ENCODE measurements around the gene PRSS48.
"Not testable (repeated sequence)": the region's sequence is repeated elsewhere in the genome, so short reads cannot be mapped to it uniquely, and the experiment has no call there.

Gene PRSS48, protein sequence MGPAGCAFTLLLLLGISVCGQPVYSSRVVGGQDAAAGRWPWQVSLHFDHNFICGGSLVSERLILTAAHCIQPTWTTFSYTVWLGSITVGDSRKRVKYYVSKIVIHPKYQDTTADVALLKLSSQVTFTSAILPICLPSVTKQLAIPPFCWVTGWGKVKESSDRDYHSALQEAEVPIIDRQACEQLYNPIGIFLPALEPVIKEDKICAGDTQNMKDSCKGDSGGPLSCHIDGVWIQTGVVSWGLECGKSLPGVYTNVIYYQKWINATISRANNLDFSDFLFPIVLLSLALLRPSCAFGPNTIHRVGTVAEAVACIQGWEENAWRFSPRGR

DNA sequence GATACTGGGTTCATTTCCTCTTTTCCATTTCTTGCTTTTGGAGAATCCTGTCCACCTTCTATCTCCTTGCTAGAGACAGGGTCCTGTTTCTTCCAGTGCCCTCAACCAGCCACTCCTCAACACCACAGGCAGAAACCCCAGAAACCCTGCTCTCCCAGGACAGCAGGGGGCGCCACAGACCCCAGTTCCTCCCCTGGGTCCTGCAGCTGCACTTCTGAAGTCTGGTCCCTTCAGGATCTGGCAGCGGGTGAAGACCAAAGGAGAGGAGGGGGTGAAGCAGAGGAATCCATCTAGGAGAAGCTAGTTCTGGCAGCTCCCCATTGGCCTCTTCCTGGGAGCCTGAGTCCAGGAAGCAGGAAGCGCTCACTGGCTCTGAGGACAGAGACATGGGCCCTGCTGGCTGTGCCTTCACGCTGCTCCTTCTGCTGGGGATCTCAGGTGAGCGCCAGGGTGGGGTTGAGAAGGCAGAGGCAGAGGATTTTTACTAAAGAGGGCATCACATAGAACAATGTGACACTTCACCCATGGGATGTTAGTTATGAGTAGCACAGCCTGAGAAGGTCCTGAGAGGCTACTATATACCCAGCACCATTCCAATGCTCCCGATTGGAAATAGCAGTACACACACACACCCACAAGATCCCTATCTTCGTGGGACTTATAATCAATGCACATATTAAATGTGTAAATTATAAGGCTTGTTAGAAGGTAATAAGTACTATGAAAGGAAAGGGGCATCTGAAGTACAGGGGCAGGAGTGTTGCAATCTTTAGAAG, at the start of gene PRSS48:
Gene PRSS48 (plus strand): TSS at position 375 of the 776 bp plus-strand sequence. CDS start 12 bp downstream, at position 387.
- Histone ChIP-seq H3K36me3 (ENCODE audit: control insufficient read depth, insufficient read depth, low read length) (no peaks in the 10 kb centered on the region), H3K4me1 (ENCODE audit: control insufficient read depth, insufficient read depth, low read length) (no peaks in the 10 kb centered on the region), H3K9ac (ENCODE audit: low read length) (no peak within 1 kb of the TSS), H3K4me3 (ENCODE audit: low read length) (no peak within 1 kb of the TSS), H3K27ac (ENCODE audit: low read depth, low read length) (no peak within 1 kb of the TSS), H3K27me3 (ENCODE audit: control insufficient read depth, insufficient read depth, low read length) (no peaks in the 10 kb centered on the region)

DNA sequence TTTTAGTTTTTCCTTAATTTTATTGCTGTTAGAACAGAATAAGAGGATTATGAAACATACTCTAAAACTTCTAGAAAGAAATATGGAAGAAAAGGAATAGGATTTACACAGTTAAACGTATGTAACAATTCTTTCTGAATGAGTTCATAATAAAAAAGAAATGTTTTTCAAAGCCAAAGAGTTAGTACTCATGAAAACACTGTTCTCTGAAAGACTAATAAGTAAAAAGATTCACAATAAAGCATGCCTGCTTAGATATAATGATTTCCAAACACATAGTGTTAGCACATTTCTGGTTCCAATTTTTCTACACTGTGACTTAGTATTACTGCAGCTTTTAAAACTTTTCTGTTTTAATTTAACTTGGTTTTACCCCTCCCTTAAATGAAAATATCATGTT, 49.8 kb upstream of the PRSS48 start:
- Histone ChIP-seq H3K9ac (ENCODE audit: low read length) (no peak overlapping the region), H3K27me3 (ENCODE audit: control insufficient read depth, insufficient read depth, low read length) (no peaks in the 10 kb centered on the region), H3K36me3 (ENCODE audit: control insufficient read depth, insufficient read depth, low read length) (no peaks in the 10 kb centered on the region), H3K4me1 (ENCODE audit: control insufficient read depth, insufficient read depth, low read length) (peaks cover 13% of the 10 kb centered on the region), H3K27ac (ENCODE audit: low read depth, low read length) (peak overlapping the region; percentile 73), H3K4me3 (ENCODE audit: low read length) (peak overlapping the region; percentile 19)

DNA sequence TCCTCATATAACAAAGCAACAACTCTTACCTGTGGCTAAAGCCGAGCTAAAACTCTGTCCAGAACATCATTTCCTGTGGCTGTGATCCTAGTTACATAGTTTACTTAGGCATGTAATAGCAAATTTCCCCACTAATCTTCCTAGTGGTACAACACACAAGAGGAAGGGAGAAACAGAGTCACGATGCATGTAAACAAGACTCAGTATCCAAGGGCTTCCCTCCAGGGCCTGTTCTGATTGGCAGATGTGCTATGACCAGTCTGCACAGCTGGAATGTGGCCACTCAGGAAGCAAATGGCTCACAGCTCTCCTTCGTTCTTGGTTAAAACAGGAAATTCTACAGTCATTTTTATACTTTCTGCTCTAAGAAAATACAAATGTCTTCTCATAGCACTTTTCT, 49.2 kb upstream of the PRSS48 start:
- Histone ChIP-seq H3K27me3 (ENCODE audit: control insufficient read depth, insufficient read depth, low read length) (no peaks in the 10 kb centered on the region), H3K4me1 (ENCODE audit: control insufficient read depth, insufficient read depth, low read length) (peaks cover 13% of the 10 kb centered on the region), H3K27ac (ENCODE audit: low read depth, low read length) (peak overlapping the region; percentile 73), H3K4me3 (ENCODE audit: low read length) (peak overlapping the region; percentile 48), H3K36me3 (ENCODE audit: control insufficient read depth, insufficient read depth, low read length) (no peaks in the 10 kb centered on the region), H3K9ac (ENCODE audit: low read length) (no peak overlapping the region)

DNA sequence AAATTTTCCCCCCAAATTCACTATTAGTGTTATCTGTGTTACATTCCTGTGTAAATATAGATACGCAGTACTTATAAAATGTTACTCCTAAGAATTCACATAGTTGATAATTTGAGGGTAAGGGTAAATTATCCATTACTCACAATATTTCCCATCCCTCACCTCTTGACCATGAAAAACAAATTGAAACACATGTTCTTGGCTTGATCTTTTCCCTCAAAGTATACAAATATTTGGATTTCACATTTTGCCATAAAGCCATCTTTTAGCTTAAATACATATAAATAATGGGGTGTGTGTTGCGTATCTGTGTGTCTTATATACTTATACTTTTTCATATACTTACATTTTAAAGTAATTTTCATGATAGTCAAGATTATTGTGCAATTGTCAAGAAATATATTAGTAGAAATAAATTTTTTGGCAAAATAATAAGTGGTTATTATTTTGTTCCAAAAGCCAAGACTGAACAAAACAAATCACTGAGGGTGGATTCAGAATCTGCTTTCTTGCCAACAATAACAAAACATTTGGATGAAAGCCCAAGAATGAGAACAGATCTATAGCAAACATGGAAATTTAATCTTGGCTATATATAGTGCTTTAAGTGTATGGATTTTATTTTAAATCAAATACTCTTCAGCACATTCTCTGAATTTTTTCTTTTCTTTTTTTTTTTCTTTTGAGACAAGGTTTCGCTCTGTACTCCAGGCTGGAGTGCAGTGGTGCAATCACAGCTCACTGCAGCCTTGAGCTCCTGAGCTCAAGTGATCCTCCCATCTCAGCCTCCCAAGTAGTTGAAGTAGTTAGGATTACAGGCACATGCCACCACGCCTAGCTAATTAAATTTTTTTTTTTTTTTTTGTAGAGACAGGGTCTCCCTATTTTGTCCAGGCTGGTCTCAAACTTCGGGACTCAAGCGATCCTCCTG, 48.5 kb upstream of the PRSS48 start:
- Histone ChIP-seq H3K27ac (ENCODE audit: low read depth, low read length) (no peak overlapping the region), H3K4me1 (ENCODE audit: control insufficient read depth, insufficient read depth, low read length) (peaks cover 13% of the 10 kb centered on the region), H3K9ac (ENCODE audit: low read length) (no peak overlapping the region), H3K27me3 (ENCODE audit: control insufficient read depth, insufficient read depth, low read length) (no peaks in the 10 kb centered on the region), H3K4me3 (ENCODE audit: low read length) (no peak overlapping the region), H3K36me3 (ENCODE audit: control insufficient read depth, insufficient read depth, low read length) (no peaks in the 10 kb centered on the region)

DNA sequence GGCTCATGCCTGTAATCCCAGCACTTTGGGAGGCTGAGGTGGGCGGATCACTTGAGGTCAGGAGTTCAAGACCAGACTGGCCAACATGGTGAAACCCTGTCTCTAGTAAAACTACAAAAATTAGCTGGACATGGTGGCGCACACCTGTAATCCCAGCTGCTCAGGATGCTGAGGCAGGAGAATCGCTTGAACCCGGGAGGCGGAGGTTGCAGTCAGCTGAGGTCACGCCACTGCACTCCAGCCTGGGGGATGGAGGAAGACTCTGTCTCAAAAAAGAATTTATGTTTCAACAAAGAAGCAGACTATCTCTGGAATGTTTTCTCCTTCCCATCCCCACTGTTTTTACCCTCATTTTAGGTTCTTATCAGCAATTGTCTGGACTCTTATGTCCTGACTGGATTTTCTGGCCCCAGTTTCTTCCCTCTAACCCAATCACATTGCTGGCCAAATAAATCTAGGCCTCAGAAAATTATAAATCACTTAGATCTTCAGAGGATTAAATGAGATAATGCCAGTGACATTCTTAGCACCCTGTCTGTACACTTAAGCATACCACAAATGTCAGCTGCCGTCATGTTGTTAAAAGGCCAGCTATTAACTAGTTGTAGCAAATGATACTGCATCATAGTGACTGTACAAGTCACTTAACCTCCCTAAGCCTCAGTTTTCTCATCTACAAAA, 44.9 kb upstream of the PRSS48 start:
- no peak overlapping the region for H3K4me3 ChIP-seq (ENCODE audit: low read length)
- H3K9ac ChIP-seq (ENCODE audit: low read length) = no peak overlapping the region
- no peak overlapping the region for H3K27ac ChIP-seq (ENCODE audit: low read depth, low read length)
- H3K27me3 ChIP-seq (ENCODE audit: control insufficient read depth, insufficient read depth, low read length) = no peaks in the 10 kb centered on the region
- no peaks in the 10 kb centered on the region for H3K36me3 ChIP-seq (ENCODE audit: control insufficient read depth, insufficient read depth, low read length)
- peaks cover 4% of the 10 kb centered on the region for H3K4me1 ChIP-seq (ENCODE audit: control insufficient read depth, insufficient read depth, low read length)

DNA sequence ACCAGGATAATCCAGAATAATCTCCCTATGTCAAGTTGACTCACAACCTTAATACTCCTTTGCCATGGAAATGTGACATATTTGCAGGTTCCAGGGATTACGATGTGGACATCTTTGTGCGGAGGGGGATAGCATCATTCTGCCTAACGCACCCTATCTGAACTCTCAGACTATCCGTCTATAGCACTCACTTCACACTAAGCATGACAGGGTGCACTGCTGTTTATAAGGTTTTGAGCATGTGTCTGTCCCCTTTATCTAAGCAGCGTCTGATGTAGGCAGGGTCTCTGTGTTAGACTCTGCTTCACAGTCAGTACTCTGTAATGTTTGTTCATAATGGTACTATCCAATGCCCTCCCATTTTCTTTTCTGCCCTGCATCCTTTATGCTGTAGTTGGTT, 43.4 kb upstream of the PRSS48 start:
- Histone ChIP-seq H3K9ac (ENCODE audit: low read length) (no peak overlapping the region), H3K27me3 (ENCODE audit: control insufficient read depth, insufficient read depth, low read length) (no peaks in the 10 kb centered on the region), H3K36me3 (ENCODE audit: control insufficient read depth, insufficient read depth, low read length) (no peaks in the 10 kb centered on the region), H3K27ac (ENCODE audit: low read depth, low read length) (no peak overlapping the region), H3K4me3 (ENCODE audit: low read length) (no peak overlapping the region), H3K4me1 (ENCODE audit: control insufficient read depth, insufficient read depth, low read length) (no peaks in the 10 kb centered on the region)

DNA sequence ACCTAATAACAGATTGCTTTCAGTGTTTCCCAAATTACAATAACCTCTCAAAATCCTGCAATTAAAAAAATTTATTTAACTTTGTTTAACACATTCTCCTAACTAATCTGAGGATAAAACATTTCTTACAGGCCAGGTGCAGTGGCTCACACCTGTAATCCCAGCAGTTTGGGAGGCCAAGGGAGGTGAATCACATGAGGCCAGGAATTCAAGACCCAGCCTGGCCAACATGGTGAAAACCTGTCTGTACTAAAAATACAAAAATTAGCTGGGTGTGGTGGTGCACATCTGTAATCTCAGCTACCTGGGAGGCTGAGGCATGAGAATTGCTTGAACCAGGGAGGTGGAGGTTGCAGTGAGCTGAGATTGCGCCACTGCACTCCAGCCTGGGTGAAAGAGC, 41.6 kb upstream of the PRSS48 start:
- not testable (repeated sequence) for H3K36me3 ChIP-seq (ENCODE audit: control insufficient read depth, insufficient read depth, low read length); H3K9ac ChIP-seq (ENCODE audit: low read length); H3K4me3 ChIP-seq (ENCODE audit: low read length); H3K27me3 ChIP-seq (ENCODE audit: control insufficient read depth, insufficient read depth, low read length); H3K4me1 ChIP-seq (ENCODE audit: control insufficient read depth, insufficient read depth, low read length); H3K27ac ChIP-seq (ENCODE audit: low read depth, low read length)

DNA sequence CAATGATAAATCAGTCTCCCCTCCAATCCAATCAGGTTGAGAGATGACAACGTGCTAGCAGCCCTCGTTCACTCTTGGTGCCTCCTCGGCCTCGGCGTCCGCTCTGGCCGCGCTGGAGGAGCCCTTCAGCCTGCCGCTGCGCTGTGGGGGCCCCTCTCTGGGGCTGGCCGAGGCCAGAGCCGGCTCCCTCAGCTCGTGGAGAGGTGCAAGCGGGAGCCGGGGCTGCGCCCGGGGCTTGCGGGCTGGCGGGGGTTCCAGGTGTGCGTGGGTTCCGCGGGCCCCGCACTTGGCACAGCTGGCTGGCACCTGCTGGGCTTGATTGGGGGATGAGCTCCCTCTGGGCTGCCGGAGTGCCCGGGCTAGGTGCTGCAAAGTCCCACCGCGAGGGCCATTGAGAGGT, 40.9 kb upstream of the PRSS48 start:
- Histone ChIP-seq H3K4me3 (ENCODE audit: low read length) (no peak overlapping the region), H3K27me3 (ENCODE audit: control insufficient read depth, insufficient read depth, low read length) (no peaks in the 10 kb centered on the region), H3K27ac (ENCODE audit: low read depth, low read length) (no peak overlapping the region), H3K9ac (ENCODE audit: low read length) (no peak overlapping the region), H3K36me3 (ENCODE audit: control insufficient read depth, insufficient read depth, low read length) (no peaks in the 10 kb centered on the region), H3K4me1 (ENCODE audit: control insufficient read depth, insufficient read depth, low read length) (no peaks in the 10 kb centered on the region)

DNA sequence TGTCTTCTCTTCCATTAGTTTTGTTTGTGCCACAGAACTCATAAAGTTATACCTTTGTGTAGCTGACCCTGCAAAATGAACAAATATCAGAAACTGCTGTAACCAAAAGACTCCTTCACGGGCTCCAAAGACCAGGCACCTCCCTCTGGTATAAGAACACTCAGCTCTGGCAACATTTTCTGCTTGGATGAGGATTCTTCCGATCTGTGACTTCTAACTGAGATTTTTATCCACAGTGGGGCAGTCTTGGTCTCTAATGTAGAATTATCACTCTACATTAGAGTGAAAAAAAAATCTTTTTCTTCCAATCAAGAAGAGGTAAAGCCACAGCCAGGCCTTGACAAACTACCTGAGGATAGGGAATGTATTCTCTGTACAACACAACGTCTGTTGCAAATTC, 38.5 kb upstream of the PRSS48 start:
- H3K27me3 ChIP-seq (ENCODE audit: control insufficient read depth, insufficient read depth, low read length) = no peaks in the 10 kb centered on the region
- H3K4me3 ChIP-seq (ENCODE audit: low read length) = no peak overlapping the region
- no peaks in the 10 kb centered on the region for H3K4me1 ChIP-seq (ENCODE audit: control insufficient read depth, insufficient read depth, low read length)
- H3K36me3 ChIP-seq (ENCODE audit: control insufficient read depth, insufficient read depth, low read length) = no peaks in the 10 kb centered on the region
- H3K27ac ChIP-seq (ENCODE audit: low read depth, low read length) = no peak overlapping the region
- H3K9ac ChIP-seq (ENCODE audit: low read length) = no peak overlapping the region

DNA sequence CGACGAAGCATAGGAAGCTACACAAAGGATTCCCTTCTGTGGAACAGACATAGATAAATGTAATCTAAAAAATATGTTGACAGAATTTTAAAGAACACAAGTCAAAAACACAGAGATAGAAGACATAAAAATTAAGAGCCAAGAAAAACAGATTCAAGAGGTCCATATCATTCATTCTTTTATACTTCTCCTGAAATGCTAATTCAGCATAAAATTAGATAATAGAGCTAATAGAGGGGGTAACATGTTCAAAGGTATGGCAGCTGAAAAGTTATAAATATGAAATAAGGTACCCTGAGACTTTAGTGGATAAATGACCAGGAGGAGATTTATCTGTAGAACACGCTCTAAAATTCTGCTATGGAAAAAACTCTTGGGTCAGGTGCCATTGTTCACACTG, 37.4 kb upstream of the PRSS48 start:
- no peaks in the 10 kb centered on the region for H3K27me3 ChIP-seq (ENCODE audit: control insufficient read depth, insufficient read depth, low read length)
- H3K4me1 ChIP-seq (ENCODE audit: control insufficient read depth, insufficient read depth, low read length) = no peaks in the 10 kb centered on the region
- no peaks in the 10 kb centered on the region for H3K36me3 ChIP-seq (ENCODE audit: control insufficient read depth, insufficient read depth, low read length)
- no peak overlapping the region for H3K27ac ChIP-seq (ENCODE audit: low read depth, low read length)
- no peak overlapping the region for H3K9ac ChIP-seq (ENCODE audit: low read length)
- H3K4me3 ChIP-seq (ENCODE audit: low read length) = no peak overlapping the region

DNA sequence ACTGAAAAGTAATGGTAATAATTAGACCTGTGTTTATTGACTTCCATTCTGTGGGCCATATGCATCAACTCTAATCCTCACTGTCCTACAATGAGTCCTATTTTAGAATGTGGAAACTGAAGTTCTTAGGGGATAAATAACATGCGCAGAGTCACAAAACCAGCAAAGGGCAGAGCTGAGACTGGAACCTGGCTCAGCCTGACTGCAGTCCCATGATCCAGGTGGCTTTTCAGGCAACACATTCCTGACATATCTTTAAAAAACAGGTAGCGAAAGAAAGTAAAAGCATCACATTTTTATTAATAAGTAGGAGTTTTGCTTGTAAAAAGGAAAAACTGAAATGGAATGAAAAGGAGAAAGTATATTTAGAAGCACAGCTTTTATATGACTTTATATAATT, 34.7 kb upstream of the PRSS48 start:
- H3K9ac ChIP-seq (ENCODE audit: low read length) = no peak overlapping the region
- no peak overlapping the region for H3K4me3 ChIP-seq (ENCODE audit: low read length)
- H3K27ac ChIP-seq (ENCODE audit: low read depth, low read length) = no peak overlapping the region
- H3K36me3 ChIP-seq (ENCODE audit: control insufficient read depth, insufficient read depth, low read length) = no peaks in the 10 kb centered on the region
- no peaks in the 10 kb centered on the region for H3K27me3 ChIP-seq (ENCODE audit: control insufficient read depth, insufficient read depth, low read length)
- no peaks in the 10 kb centered on the region for H3K4me1 ChIP-seq (ENCODE audit: control insufficient read depth, insufficient read depth, low read length)

DNA sequence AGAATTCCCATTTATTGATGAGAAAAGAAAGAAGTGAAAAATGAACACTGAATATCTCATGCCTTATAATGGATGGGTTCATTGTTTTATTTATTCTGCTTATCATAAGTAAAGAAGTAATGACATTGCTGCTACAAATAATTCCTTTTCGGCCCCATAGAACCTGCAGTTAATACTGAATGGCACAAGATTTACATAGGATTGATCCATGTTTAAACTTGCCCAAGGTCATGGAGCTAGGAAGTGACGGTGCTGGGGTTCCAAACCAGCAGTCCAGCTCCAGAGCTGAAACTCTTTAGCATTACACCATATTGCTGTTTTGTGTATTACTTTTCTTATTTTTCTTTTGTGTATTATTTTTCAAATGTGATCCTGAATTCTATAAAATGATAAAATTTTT, 30.2 kb upstream of the PRSS48 start:
- Histone ChIP-seq H3K4me3 (ENCODE audit: low read length) (no peak overlapping the region), H3K9ac (ENCODE audit: low read length) (no peak overlapping the region), H3K36me3 (ENCODE audit: control insufficient read depth, insufficient read depth, low read length) (no peaks in the 10 kb centered on the region), H3K27ac (ENCODE audit: low read depth, low read length) (no peak overlapping the region), H3K4me1 (ENCODE audit: control insufficient read depth, insufficient read depth, low read length) (no peaks in the 10 kb centered on the region), H3K27me3 (ENCODE audit: control insufficient read depth, insufficient read depth, low read length) (no peaks in the 10 kb centered on the region)

Measured in rectal smooth muscle tissue (tissue), 1 donor.